GM20431 (cell line): Measurements from ENCODE around the gene ECM2.

ENCODE experiments used
- in situ Hi-C: fragments of 300-500 bp; cut with MseI, MboI; formaldehyde crosslinking; loops from one replicate; pipeline ENCODE4 v1.15.0; 2020; ENCODE audit warnings: low sequenced_read_pairs; ENCODE audit not compliant: unreplicated experiment

Gene ECM2

GRCh38 chr9:92503156-92503555 is 32.6 kb downstream of the ECM2 start:
- in situ Hi-C loops, result no loop called here

- in situ Hi-C loops, result no loop called here
Observed at GRCh38 chr9:92501671-92502393, 34.0 kb downstream of the ECM2 start.

DNA sequence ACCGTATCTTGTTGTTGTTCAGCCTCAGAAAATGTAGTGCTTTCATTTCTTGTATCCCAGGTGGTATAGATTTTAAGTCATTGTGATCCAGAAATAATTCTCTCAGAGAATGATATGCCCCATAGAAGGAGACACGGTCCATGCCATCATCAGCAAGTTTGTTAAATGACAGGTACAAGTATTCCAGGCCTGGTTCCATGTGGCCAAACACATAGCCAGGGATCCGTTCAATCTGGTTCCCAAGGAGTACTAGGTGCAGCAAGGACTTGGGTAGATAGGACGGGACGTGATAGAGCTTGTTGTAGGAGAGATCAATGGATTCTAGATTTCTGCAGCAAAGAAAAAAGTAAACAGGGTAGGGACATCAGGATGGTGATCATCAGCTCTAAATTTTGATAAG is 35.1 kb downstream of the ECM2 start:
- in situ Hi-C loops, result no loop called here

DNA sequence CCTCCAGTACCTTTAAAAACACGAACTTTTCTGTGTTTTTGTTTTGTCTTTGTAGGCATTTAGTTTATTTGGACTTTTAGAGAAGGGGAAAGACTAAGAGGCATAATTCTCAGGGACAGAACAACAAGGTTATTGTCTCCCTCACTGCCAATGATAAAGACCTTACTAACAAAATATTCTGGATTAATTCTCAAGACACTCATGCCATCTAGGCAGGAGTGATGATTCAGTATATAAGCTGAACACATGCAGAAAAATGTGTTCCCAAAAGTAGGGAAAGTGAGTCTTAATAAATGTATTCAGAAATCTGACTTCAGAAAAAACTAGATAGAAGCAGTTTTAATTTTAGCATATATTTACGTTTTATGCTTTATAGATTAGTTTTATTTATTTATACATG is 36.1 kb downstream of the ECM2 start:
- in situ Hi-C loops, result no loop called here

DNA sequence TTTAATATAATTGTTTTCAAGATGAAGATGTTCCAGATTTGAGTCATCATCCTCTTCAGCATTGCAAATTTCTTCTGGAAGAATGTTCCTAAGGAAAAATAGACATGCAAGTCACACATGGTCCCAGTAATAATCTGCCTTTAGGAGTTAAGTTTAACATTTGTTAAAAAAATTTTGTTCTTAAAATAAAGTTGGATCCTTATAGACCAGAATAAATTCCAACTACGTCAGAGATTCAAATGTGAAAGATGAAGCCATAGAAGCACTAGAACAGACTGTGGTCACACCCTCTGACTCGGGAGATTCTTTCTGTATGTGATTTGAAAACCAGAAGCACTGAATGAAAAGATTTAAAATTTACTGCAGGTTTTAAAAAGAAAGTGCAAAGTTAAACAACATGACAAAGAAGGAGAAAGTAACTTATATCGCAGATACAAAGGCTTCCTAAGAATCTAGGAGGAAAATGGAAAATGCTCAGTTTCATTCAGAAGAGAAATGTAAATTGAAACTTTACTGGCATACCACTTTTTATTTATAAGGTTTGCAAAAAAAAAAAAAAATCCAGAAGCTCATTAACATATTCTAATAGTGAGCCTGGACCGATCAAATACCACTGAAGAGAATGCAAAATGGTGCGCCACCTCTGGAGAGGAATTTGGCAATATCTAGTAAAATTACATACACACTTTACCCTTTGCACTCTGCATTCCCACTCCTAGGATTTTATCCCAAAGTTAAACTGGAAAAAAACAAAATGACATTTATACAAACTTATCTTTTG is 39.2 kb downstream of the ECM2 start:
- in situ Hi-C loops, result no loop called here

- in situ Hi-C loops, result no loop called here
Observed at GRCh38 chr9:92494856-92495255, 40.9 kb downstream of the ECM2 start.

DNA sequence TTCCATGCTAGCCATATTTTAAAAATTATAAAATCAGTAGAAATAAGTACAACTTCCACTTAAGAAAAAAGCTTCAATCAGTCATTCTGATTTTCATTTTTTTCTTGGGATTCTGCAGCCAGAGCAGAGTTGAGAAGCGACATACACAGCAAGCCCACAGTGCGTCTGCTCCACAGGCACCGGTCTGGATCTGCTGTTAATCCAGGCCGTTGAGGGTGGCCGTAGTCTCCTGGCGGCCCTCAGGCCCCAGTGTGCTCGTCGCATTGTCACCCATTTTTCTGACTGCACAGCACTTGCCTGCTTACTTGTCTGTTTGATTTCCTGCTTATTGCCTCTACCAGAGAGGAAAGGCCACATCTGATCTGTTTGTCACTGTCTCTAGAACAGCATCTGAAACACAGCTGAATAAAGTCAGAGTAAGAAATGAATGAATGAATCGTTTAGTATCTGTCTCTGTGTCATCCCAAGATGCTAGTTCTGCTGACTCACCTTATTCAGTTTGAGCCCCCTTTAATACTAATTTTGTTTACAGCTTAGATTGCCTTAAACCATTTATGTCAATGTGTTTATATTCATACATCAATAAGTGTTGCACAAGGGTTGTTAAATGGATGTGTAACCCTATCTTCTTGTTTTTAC is 41.9 kb downstream of the ECM2 start:
- in situ Hi-C loops, result no loop called here

DNA sequence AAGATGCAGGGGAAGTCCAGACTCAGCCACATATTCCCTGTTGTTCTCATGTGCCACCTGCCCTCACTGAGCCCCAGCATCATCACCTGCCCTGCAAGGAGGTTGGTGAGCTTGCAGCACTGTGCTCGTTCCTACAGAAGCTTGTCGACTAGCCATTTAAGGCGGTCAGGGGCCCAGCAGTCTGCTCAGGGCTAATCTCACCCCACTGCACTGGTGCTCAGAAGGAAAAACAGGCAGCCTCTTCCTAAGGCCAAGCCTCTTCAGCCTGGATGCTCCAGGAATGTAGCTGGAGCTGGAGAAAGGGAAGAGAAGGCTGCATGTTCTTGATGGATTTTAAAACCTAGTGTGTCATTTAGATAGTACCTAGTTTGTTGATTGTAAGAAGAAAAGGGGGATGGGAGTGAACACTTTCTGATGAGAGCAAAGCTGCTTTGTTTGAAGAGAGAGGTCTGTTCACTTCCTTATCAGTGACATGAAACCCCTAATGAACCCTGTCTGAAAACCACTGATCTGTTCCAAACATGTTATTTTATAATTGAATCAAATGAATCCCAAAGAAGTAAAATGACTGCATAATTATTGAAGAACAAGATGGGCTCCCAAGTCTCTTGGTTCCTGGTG is 42.9 kb downstream of the ECM2 start:
- in situ Hi-C loops, result no loop called here

- in situ Hi-C loops, result no loop called here
Observed at GRCh38 chr9:92488681-92489550, 46.9 kb downstream of the ECM2 start.

- in situ Hi-C loops, result no loop called here
Observed at GRCh38 chr9:92486371-92486770, 49.4 kb downstream of the ECM2 start.

DNA sequence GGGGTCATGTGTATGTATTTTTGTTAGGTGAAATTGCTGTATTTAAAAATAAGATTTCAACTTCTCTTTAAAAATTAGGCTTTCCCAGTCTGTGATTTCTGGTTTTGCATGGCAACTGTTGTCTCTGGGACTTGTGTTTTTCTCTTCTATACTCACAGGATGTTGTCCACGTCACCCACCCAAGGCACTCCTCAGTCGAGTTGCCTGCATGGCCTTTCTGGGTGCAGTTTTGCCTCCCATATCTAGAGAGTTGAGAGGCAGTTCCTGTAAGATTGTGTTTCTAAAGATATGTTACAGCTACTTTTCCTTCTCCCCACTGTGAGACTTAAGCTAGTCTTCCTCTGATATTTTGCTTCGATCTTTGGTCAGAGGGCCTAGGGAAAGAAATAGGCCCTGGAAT is 51.2 kb downstream of the ECM2 start:
- in situ Hi-C loops, result no loop called here

- in situ Hi-C loops, result no loop called here
Observed at GRCh38 chr9:92483627-92484545, 51.9 kb downstream of the ECM2 start.

- in situ Hi-C loops, result no loop called here
Observed at GRCh38 chr9:92482805-92483204, 53.0 kb downstream of the ECM2 start.

DNA sequence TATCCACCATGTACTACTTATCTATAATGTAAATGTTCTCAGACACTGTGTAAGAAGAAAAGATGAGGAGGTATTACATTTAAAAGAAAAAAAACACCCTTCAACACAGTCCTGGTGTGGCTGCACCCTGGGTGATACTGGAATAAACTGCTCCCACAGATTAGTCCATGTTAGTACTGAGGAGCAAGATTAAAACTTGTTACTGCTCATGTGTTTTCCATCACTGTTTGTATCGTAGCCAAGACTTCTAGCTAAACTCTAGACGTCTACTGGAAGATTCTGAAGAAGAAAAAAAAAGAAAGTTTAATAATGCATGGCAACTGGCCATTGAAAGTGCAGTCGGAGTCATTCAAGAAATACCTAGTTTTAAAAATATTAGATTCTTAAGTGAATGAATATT is 53.5 kb downstream of the ECM2 start, which contains the start of gene ASPN:
TSS of gene ASPN (minus strand) at position 178 of the 400 bp plus-strand sequence.
- in situ Hi-C loops, result no loop called here

- in situ Hi-C loops, result no loop called here
Observed at GRCh38 chr9:92480986-92481633, 54.7 kb downstream of the ECM2 start.

- in situ Hi-C loops, result no loop called here
Observed at GRCh38 chr9:92480291-92480771, 55.5 kb downstream of the ECM2 start.

- in situ Hi-C loops, result no loop called here
Observed at GRCh38 chr9:92479346-92479745, 56.4 kb downstream of the ECM2 start.

- in situ Hi-C loops, result no loop called here
Observed at GRCh38 chr9:92478783-92479182, 57.0 kb downstream of the ECM2 start.
